ENCODE data around the gene GOLGA6B.

DNA sequence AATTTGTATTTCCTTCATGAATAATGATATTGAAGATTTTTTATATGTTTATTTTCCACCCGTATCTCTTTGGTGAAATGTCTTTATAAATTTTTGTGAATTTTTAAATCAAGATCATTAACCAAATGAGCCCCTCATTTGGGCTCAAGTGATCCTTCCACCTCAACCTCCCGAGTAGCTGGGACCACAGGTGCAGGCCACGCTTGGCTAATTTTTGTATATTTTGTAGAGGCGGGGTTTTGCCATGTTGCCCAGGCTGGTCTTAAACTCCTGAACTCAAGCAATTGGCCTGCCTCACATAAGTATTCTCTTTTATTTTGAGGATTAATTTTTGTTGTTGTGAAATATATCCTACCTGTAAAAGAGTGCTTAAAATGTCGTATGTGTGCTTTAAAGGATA lies 36.4 kb downstream of the GOLGA6B start:
- TF ChIP-seq, protein P1, sequence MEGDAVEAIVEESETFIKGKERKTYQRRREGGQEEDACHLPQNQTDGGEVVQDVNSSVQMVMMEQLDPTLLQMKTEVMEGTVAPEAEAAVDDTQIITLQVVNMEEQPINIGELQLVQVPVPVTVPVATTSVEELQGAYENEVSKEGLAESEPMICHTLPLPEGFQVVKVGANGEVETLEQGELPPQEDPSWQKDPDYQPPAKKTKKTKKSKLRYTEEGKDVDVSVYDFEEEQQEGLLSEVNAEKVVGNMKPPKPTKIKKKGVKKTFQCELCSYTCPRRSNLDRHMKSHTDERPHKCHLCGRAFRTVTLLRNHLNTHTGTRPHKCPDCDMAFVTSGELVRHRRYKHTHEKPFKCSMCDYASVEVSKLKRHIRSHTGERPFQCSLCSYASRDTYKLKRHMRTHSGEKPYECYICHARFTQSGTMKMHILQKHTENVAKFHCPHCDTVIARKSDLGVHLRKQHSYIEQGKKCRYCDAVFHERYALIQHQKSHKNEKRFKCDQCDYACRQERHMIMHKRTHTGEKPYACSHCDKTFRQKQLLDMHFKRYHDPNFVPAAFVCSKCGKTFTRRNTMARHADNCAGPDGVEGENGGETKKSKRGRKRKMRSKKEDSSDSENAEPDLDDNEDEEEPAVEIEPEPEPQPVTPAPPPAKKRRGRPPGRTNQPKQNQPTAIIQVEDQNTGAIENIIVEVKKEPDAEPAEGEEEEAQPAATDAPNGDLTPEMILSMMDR (IDR thresholded peaks at IDR 0.05) = no peak
- TF ChIP-seq POLR2A (IDR thresholded peaks at IDR 0.05) = no peak
